ENCODE data around the gene SCARB1. TPM values are rescaled to one million over a fixed set of nuclear protein-coding genes. Genes with fewer than 3 reads are reported as not detected.

SCARB1 gene
- total RNA-seq, 1 donor from 2014 or later, result 16.9 TPM

DNA sequence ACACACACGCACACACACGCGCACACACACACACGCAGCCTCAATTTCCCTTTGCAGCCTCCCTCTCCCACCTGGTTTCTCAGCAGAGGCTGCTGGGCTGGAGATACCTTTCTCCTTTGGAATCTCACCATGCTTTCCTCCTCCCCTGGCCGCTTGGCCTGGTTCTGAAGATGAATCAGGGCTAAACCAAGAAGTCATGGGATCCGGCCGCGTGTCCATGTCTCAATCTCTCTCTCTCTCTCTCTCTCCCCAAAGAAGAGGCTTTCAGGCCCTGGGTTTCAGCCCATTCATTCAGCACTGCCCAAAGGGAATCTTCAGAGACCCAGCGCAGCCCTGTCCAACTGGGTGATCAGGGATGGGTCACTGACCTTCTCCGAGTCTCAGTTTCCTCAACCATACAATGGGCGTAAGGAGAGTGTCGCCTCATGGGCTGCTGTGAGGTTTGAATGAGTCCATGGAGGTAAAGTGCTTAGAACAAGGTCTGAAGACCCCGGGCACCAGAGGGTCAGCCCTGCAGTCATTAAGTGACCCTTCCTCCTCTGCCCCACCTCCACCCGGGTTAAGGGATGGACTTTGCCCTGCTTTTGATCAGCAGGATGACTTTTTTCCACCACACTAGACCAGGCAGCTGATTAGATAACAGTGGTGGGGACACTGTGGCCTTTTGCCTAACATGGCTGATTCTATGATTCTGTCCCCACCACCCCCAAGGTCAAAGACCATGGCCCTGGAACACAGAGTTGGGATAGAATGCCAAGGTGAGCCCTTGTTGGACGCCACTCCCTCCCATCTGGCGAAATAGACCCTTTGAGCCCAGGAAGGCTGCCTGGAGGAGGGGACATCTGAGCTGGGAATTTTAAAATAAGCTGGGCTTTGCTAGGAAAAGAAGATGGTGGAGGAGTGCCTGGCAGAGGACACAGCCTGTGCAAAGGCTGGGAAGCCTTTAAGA is 42.1 kb downstream of the SCARB1 start:
- TF ChIP-seq CTCF (IDR thresholded peaks at IDR 0.05; ENCODE audit: unreplicated experiment), result no peak
- Mint-ChIP-seq H3K4me1 (ENCODE audit: unreplicated experiment) (no peaks in the 10 kb centered on the region), H3K27ac (ENCODE audit: unreplicated experiment) (no peak overlapping the region), H3K36me3 (ENCODE audit: low read depth, unreplicated experiment) (no peaks in the 10 kb centered on the region), H3K4me3 (ENCODE audit: unreplicated experiment) (no peak overlapping the region), H3K9me3 (ENCODE audit: unreplicated experiment) (no peaks in the 10 kb centered on the region), H3K27me3 (ENCODE audit: unreplicated experiment) (peaks cover 2% of the 10 kb centered on the region)
- no peak for DNase-seq (ENCODE audit: low spot score)

GRCh38 chr12:124820199-124820598 is 43.5 kb downstream of the SCARB1 start:
- Mint-ChIP-seq H3K9me3 (ENCODE audit: unreplicated experiment) (no peaks in the 10 kb centered on the region), H3K36me3 (ENCODE audit: low read depth, unreplicated experiment) (no peaks in the 10 kb centered on the region), H3K4me3 (ENCODE audit: unreplicated experiment) (no peak overlapping the region), H3K4me1 (ENCODE audit: unreplicated experiment) (no peaks in the 10 kb centered on the region), H3K27me3 (ENCODE audit: unreplicated experiment) (peaks cover 2% of the 10 kb centered on the region), H3K27ac (ENCODE audit: unreplicated experiment) (no peak overlapping the region)
- TF ChIP-seq CTCF (IDR thresholded peaks at IDR 0.05; ENCODE audit: unreplicated experiment), result no peak
- no peak for DNase-seq (ENCODE audit: low spot score)

- DNase-seq (ENCODE audit: low spot score), result no peak
- TF ChIP-seq CTCF (IDR thresholded peaks at IDR 0.05; ENCODE audit: unreplicated experiment), result no peak
- Mint-ChIP-seq H3K36me3 (ENCODE audit: low read depth, unreplicated experiment) (no peaks in the 10 kb centered on the region), H3K4me1 (ENCODE audit: unreplicated experiment) (no peaks in the 10 kb centered on the region), H3K27ac (ENCODE audit: unreplicated experiment) (no peak overlapping the region), H3K27me3 (ENCODE audit: unreplicated experiment) (peaks cover 2% of the 10 kb centered on the region), H3K9me3 (ENCODE audit: unreplicated experiment) (no peaks in the 10 kb centered on the region), H3K4me3 (ENCODE audit: unreplicated experiment) (no peak overlapping the region)
Observed at GRCh38 chr12:124819525-124819924, 44.1 kb downstream of the SCARB1 start.

GRCh38 chr12:124819080-124819479 is 44.6 kb downstream of the SCARB1 start:
- TF ChIP-seq CTCF (IDR thresholded peaks at IDR 0.05; ENCODE audit: unreplicated experiment), result no peak
- Mint-ChIP-seq H3K27me3 (ENCODE audit: unreplicated experiment) (peaks cover 2% of the 10 kb centered on the region), H3K27ac (ENCODE audit: unreplicated experiment) (no peak overlapping the region), H3K4me1 (ENCODE audit: unreplicated experiment) (no peaks in the 10 kb centered on the region), H3K9me3 (ENCODE audit: unreplicated experiment) (no peaks in the 10 kb centered on the region), H3K4me3 (ENCODE audit: unreplicated experiment) (no peak overlapping the region), H3K36me3 (ENCODE audit: low read depth, unreplicated experiment) (no peaks in the 10 kb centered on the region)
- no peak for DNase-seq (ENCODE audit: low spot score)

Data from endothelial cell (in vitro differentiated cells).